Vagina (tissue), 2 donors: ENCODE data around the gene RNF217.

Source experiments
- POLR2A ChIP-seq, 2 donors: fragments of 450-650 bp; IDR thresholded peaks; one replicate each; pipeline ENCODE4 v1.6.1; 2017; ENCODE audit warnings: antibody characterized with exemption in 2 of 2, mild to moderate bottlenecking in 2 of 2, moderate library complexity in 2 of 2
- POLR2AphosphoS5 ChIP-seq, 2 donors: sonication (generic); formaldehyde crosslinking; IDR thresholded peaks; one replicate each; pipeline ENCODE4 v1.9.0; 2017; ENCODE audit warnings: antibody characterized with exemption in 2 of 2, mild to moderate bottlenecking in 2 of 2, low read depth in 1 of 2; ENCODE audit not compliant: insufficient read depth in 1 of 2
- TF ChIP-seq, protein P1 (sequence below), 3 experiments: fragments of 450-650 bp in 2 of 3; fragments of 200-600 bp in 1 of 3; sonication (generic) in 1 of 3; IDR thresholded peaks; one replicate each; pipeline ENCODE4 v1.5.1; 2017 to 2019; ENCODE audit warnings: antibody characterized with exemption in 3 of 3, mild to moderate bottlenecking in 2 of 3, moderate library complexity in 2 of 3

DNA sequence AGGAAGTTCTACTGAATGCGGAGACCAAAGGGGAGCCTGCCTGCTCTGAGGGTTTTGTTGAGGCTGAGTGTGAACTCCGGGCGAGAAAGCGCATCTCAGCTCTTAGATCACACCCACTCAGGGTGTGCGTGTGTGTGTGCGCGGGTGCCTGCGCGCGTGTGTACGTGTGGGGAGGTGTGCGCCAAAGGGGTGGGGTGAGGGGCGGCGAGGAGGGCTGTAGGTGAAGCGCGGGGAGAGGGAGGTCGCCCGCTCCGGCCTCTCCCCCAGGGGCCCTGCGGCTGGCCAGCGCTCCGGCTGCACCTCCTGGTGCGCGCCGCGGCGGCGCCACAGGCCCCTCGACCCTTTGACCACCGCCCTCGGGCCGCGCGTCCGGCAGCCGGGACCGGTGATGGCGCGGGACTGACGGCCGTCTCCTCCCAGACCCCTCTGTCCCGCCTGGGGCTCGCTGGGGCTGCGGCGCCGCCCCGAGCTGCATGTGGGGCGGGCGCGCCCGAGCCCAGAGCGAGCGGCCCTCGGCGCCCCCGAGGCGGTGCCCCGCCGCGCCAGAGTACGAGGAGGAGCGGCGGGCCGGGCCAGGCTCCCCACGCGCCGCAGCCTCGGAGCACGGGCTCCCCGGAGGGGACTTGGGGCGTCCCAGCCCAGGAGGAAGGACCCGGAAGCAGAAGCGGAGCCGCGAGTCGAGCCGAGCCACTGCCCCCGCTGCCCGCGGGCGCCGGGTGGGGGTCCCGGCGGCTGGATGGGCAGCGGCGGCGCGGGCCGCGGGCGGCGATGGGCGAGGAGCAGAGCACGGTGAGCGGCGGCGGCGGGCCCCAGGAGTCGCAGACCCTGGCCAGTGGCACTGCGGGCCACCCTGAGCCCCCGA is at the start of gene RNF217:
- TF ChIP-seq POLR2AphosphoS5 (IDR thresholded peaks at IDR 0.05; ENCODE audit: insufficient read depth in 1 of 2, low read depth in 1 of 2) (peak in 1 of 2 donors; percentile 51), POLR2A (IDR thresholded peaks at IDR 0.05) (peak in 1 of 2 donors; percentile 18)
- TF ChIP-seq, protein P1, sequence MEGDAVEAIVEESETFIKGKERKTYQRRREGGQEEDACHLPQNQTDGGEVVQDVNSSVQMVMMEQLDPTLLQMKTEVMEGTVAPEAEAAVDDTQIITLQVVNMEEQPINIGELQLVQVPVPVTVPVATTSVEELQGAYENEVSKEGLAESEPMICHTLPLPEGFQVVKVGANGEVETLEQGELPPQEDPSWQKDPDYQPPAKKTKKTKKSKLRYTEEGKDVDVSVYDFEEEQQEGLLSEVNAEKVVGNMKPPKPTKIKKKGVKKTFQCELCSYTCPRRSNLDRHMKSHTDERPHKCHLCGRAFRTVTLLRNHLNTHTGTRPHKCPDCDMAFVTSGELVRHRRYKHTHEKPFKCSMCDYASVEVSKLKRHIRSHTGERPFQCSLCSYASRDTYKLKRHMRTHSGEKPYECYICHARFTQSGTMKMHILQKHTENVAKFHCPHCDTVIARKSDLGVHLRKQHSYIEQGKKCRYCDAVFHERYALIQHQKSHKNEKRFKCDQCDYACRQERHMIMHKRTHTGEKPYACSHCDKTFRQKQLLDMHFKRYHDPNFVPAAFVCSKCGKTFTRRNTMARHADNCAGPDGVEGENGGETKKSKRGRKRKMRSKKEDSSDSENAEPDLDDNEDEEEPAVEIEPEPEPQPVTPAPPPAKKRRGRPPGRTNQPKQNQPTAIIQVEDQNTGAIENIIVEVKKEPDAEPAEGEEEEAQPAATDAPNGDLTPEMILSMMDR (IDR thresholded peaks at IDR 0.05) = no peak
